GM12878 (cell line): Measurements from ENCODE around the gene ARMC2. TPM values are rescaled to one million over a fixed set of nuclear protein-coding genes. Genes with fewer than 3 reads are reported as not detected.
A peak's percentile ranks its signal among the peaks of the same experiment; 100 is the strongest.

Experiments used
- ATF2 ChIP-seq: IDR thresholded peaks from 2 replicates; pipeline ENCODE4 v1.6.1; 2012; ENCODE audit warnings: low read length, inconsistent platforms
- CBFB ChIP-seq: IDR thresholded peaks from 2 replicates; pipeline ENCODE4 v1.6.1; 2016; ENCODE audit warnings: antibody characterized with exemption, low read depth
- CHD2 ChIP-seq: IDR thresholded peaks from 2 replicates; pipeline ENCODE4 v1.6.1; 2011; ENCODE audit warnings: low read depth, low read length, improper control_type of control experiment, borderline replicate concordance
- CREB1 ChIP-seq: IDR thresholded peaks from 2 replicates; pipeline ENCODE4 v1.6.1; 2012; ENCODE audit warnings: low read depth, mild to moderate bottlenecking, inconsistent platforms
- GATAD2B ChIP-seq: fragments of 450-650 bp; conservative IDR thresholded peaks from 2 replicates; pipeline ENCODE4 v1.6.1; 2017; ENCODE audit warnings: low read depth, mild to moderate bottlenecking, moderate library complexity
- IRF3 ChIP-seq: fragments of 450-650 bp; IDR thresholded peaks from 2 replicates; pipeline ENCODE4 v1.6.1; 2014; ENCODE audit warnings: mild to moderate bottlenecking
- MTA2 ChIP-seq: fragments of 450-650 bp; IDR thresholded peaks from 2 replicates; pipeline ENCODE4 v1.6.1; 2016; ENCODE audit warnings: low read depth, mild to moderate bottlenecking, moderate library complexity
- NBN ChIP-seq: fragments of 450-650 bp; IDR thresholded peaks from 2 replicates; pipeline ENCODE4 v1.6.1; 2016
- NRF1 ChIP-seq: conservative IDR thresholded peaks from 2 replicates; pipeline ENCODE4 v1.6.1; 2011; ENCODE audit warnings: mild to moderate bottlenecking, low read depth, low read length, improper control_type of control experiment
- PRDM15 ChIP-seq: fragments of 450-650 bp; formaldehyde crosslinking; IDR thresholded peaks from 2 replicates; pipeline ENCODE4 v1.4.0; 2020; ENCODE audit warnings: mild to moderate bottlenecking, moderate library complexity
- RBBP5 ChIP-seq: fragments of 200-600 bp; sonication (generic); conservative IDR thresholded peaks from 2 replicates; pipeline ENCODE4 v1.6.1; 2016
- SMAD1 ChIP-seq: fragments of 450-650 bp; IDR thresholded peaks from 2 replicates; pipeline ENCODE4 v1.6.1; 2018; ENCODE audit warnings: mild to moderate bottlenecking, low read depth; ENCODE audit not compliant: partially characterized antibody
- STAT3 ChIP-seq: IDR thresholded peaks from 2 replicates; pipeline ENCODE4 v1.6.1; 2011; ENCODE audit warnings: low read depth, low read length, improper control_type of control experiment
- WRNIP1 ChIP-seq: IDR thresholded peaks from 2 replicates; pipeline ENCODE4 v1.6.1; 2011; ENCODE audit warnings: low read depth, low read length, improper control_type of control experiment, borderline replicate concordance
- ZBED1 ChIP-seq: IDR thresholded peaks from 2 replicates; pipeline ENCODE4 v1.6.1; 2016; ENCODE audit warnings: borderline replicate concordance
- ZNF384 ChIP-seq: IDR thresholded peaks from 2 replicates; pipeline ENCODE4 v1.6.1; 2012; ENCODE audit warnings: low read depth, mild to moderate bottlenecking, low read length, improper control_type of control experiment, borderline replicate concordance
- ZSCAN29 ChIP-seq: fragments of 450-650 bp; IDR thresholded peaks from 2 replicates; pipeline ENCODE4 v1.6.1; 2017; ENCODE audit warnings: mild to moderate bottlenecking, moderate library complexity
- polyA plus RNA-seq, 11 experiments: library from polyadenylated mRNA; depleted of rRNA in 4 of 11; unstranded in 6 of 11; stranded (reverse) in 5 of 11; fragments of >200 nt; fragmentation: Nextera tagmentation in 4 of 11; fragmentation: Illumina TruSeq in 1 of 11; extraction: Ambion mirVana in 4 of 11; extraction: Trizol in 1 of 11; gene quantifications; 1 replicate in 1 of 11; 2 replicates in 10 of 11; pipeline versions ENCODE4 v1.2.1 to v1.2.3, GENCODE V29; 2011 to 2016; ENCODE audit warnings: inconsistent platforms in 2 of 11, missing spikeins in 2 of 11, low read depth in 1 of 11
- total RNA-seq, 4 experiments: library from RNA; depleted of rRNA in 3 of 4; stranded (reverse); fragments of >200 nt in 3 of 4; fragmentation: Illumina TruSeq in 1 of 4; extraction: Trizol in 1 of 4; gene quantifications; 2 replicates each; pipeline versions ENCODE4 v1.2.1 to v1.2.3, GENCODE V29; 2013 to 2021
- TF ChIP-seq, protein P1 (sequence below): fragments of 450-650 bp; formaldehyde crosslinking; IDR thresholded peaks from 2 replicates; pipeline ENCODE4 v1.4.0; 2022; ENCODE audit warnings: mild to moderate bottlenecking, moderate library complexity
- TF ChIP-seq, protein P2 (sequence below): IDR thresholded peaks from 2 replicates; pipeline ENCODE4 v1.6.1; 2012; ENCODE audit warnings: low read depth, low read length, improper control_type of control experiment

The ARMC2 gene
- total and polyA plus RNA-seq, 10 of the 15 experiments (the other 5 are each of a cell fraction or from before 2014, with no cell fraction given), result 0.06 to 0.33 (median 0.21) TPM; not detected in 5

DNA sequence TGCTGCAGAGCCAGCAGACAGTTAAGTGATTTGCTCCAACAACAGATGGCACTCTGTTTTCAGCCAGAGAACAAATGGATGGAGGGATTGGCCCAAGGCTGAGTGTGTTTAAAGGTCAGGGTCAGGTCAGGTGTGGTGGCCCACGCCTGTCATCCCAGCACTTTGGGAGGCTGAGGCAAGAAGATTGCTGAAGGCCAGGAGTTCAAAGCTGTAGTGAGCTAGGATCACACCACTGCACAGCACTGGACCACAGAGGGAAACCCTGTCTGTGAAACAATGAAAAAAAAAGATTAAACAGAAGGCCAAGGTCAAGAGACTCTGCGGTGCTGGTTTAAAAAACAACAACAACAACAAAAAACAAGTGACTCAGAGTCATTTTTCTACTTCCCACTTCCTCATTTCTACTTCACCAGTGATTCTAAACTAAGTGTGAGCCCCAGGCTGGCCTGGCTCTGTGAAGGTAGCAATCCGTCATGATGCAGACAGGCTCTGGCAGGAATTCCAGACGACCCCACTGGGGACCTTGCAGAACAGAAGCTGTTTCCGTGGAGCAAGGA is 42.5 kb upstream of the ARMC2 start (continued):
- TF ChIP-seq, protein P1, sequence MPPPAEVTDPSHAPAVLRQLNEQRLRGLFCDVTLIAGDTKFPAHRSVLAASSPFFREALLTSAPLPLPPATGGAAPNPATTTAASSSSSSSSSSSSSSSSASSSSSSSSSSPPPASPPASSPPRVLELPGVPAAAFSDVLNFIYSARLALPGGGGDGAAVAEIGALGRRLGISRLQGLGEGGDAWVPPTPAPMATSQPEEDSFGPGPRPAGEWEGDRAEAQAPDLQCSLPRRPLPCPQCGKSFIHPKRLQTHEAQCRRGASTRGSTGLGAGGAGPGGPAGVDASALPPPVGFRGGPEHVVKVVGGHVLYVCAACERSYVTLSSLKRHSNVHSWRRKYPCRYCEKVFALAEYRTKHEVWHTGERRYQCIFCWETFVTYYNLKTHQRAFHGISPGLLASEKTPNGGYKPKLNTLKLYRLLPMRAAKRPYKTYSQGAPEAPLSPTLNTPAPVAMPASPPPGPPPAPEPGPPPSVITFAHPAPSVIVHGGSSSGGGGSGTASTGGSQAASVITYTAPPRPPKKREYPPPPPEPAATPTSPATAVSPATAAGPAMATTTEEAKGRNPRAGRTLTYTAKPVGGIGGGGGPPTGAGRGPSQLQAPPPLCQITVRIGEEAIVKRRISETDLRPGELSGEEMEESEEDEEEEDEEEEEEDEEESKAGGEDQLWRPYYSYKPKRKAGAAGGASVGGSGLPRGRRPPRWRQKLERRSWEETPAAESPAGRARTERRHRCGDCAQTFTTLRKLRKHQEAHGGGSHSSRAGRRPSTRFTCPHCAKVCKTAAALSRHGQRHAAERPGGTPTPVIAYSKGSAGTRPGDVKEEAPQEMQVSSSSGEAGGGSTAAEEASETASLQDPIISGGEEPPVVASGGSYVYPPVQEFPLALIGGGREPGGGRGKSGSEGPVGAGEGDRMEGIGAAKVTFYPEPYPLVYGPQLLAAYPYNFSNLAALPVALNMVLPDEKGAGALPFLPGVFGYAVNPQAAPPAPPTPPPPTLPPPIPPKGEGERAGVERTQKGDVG (CRISPR knock-in tag), result no peak
- TF ChIP-seq STAT3 (no peak), NBN (no peak), CBFB (no peak), RBBP5 (no peak), ATF2 (no peak), GATAD2B (no peak), MTA2 (peak; percentile 36; the same call in 1 of the 2 replicates), IRF3 (no peak), SMAD1 (no peak), ZBED1 (no peak), CHD2 (no peak), WRNIP1 (no peak), ZSCAN29 (no peak), NRF1 (no peak), ZNF384 (peak; percentile 27; the same call in 1 of the 2 replicates), CREB1 (no peak), PRDM15 (no peak)
- TF ChIP-seq, protein P2, sequence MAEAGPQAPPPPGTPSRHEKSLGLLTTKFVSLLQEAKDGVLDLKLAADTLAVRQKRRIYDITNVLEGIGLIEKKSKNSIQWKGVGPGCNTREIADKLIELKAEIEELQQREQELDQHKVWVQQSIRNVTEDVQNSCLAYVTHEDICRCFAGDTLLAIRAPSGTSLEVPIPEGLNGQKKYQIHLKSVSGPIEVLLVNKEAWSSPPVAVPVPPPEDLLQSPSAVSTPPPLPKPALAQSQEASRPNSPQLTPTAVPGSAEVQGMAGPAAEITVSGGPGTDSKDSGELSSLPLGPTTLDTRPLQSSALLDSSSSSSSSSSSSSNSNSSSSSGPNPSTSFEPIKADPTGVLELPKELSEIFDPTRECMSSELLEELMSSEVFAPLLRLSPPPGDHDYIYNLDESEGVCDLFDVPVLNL, result no peak
